K562 (cell line): Measurements from ENCODE around the gene OPCML. TPM values are rescaled to one million over a fixed set of nuclear protein-coding genes. Genes with fewer than 3 reads are reported as not detected.

ENCODE experiments used
- E4F1 ChIP-seq: fragments of 250-450 bp; sonication (Bioruptor Pico); IDR thresholded peaks from 2 replicates; pipeline ENCODE4 v1.5.0; 2021; ENCODE audit warnings: mild to moderate bottlenecking, borderline replicate concordance
- GABPB1 ChIP-seq: sonication (generic); formaldehyde crosslinking; IDR thresholded peaks from 2 replicates; pipeline ENCODE4 v1.8.0; 2022; ENCODE audit warnings: mild to moderate bottlenecking, missing genetic modification reagents
- SP1 ChIP-seq: sonication (generic); formaldehyde crosslinking; IDR thresholded peaks from 2 replicates; pipeline ENCODE4 v1.8.1; 2022; ENCODE audit warnings: mild to moderate bottlenecking, missing genetic modification reagents
- ZBTB49 ChIP-seq: sonication (generic); formaldehyde crosslinking; IDR thresholded peaks from 2 replicates; pipeline ENCODE4 v1.8.0; 2022; ENCODE audit warnings: missing genetic modification reagents, mild to moderate bottlenecking, borderline replicate concordance
- ZNF79 ChIP-seq: fragments of 250-450 bp; sonication (Bioruptor Pico); IDR thresholded peaks from 2 replicates; pipeline ENCODE4 v1.4.0; 2020; ENCODE audit warnings: low read depth, mild to moderate bottlenecking, moderate library complexity
- polyA plus RNA-seq, 8 experiments: library from polyadenylated mRNA; depleted of rRNA in 4 of 8; stranded (reverse) in 5 of 8; unstranded in 3 of 8; fragments of >200 nt; fragmentation: Nextera tagmentation in 2 of 8; fragmentation: Illumina TruSeq in 1 of 8; extraction: Ambion mirVana in 2 of 8; extraction: Trizol in 1 of 8; gene quantifications; 2 replicates each; pipeline versions ENCODE4 v1.2.1 to v1.2.3, GENCODE V29; 2011 to 2014; ENCODE audit warnings: inconsistent platforms in 1 of 8, missing spikeins in 1 of 8
- total RNA-seq, 7 experiments: library from RNA; depleted of rRNA in 6 of 7; stranded (reverse); fragments of >200 nt in 6 of 7; fragmentation: Illumina TruSeq in 2 of 7; extraction: Trizol in 2 of 7; gene quantifications; 2 replicates each; pipeline versions ENCODE4 v1.2.1 to v1.2.3, GENCODE V29; 2011 to 2021; ENCODE audit warnings: low replicate concordance in 1 of 7
- TF ChIP-seq, protein P1 (sequence below): fragments of 250-450 bp; sonication (Bioruptor Pico); IDR thresholded peaks from 2 replicates; pipeline ENCODE4 v1.5.0; 2021; ENCODE audit warnings: mild to moderate bottlenecking, moderate library complexity

OPCML gene
- total and polyA plus RNA-seq, 9 of the 15 experiments (the other 6 are each of a cell fraction or from before 2014, with no cell fraction given): not detected

- TF ChIP-seq E4F1 (CRISPR knock-in tag): no peak
- TF ChIP-seq ZBTB49 (CRISPR knock-in tag): no peak
- TF ChIP-seq, protein P1, sequence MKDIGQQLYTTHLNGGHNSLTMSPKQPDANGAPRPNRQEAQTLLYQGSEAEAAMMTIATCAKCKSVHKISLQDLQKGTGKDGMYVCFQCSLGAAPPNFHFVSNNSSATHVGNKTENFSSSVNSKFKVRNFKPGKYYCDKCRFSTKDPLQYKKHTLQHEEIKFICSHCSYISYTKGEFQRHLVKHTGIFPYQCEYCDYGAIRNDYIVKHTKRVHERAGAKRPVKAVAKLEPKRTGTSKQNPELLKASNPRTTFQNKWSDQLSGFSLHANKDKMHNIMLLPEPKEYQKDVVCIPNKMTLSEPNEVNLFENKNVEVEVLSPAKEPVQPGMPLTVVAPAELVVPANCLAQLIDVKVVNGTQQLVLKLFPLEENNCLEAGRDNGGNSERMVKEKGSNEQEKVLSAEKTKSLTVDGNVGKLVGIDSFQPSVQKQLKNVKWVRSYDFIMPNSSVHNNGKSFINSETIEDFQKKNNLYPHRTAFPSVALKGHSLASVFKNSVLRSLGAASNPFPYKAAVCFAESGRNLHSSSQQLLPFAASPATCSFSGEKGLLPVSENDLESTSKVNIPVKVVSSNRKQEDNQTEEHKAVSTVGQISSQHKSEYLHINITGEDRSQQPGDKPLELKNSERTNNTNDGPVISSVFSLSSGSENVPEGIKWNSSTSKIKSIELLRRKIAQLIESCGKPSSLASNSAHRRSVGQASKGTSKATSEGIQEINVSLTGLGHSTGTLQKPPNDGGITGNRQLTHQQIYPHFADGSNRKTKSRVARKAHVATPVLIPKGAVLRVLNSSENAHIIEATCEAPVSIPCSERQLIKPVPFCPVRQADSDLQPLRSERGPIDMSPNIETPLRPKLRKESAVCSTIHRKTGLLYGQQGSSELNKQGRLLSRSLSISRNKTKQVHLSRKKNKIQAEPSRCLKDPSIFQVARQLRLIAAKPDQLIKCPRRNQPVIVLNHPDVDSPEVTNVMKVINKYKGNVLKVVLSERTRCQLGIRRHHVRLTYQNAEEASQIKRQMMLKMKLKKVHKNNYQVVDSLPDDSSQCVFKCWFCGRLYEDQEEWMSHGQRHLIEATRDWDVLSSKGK: no peak
- TF ChIP-seq GABPB1 (CRISPR knock-in tag): no peak
- no peak for TF ChIP-seq ZNF79 (CRISPR knock-in tag)
- TF ChIP-seq SP1 (CRISPR knock-in tag): no peak
Measured at GRCh38 chr11:132456751-132457328, 1075.5 kb downstream of the OPCML start (continued).
